MM.1S (cell line): ENCODE measurements around the gene BRD3OS.

ENCODE experiments used
- DNase-seq: peaks from one replicate; pipeline ENCODE4 v3.0.0-alpha.2; 2015
- H2AFZ ChIP-seq: fragments of 300-600 bp; sonication (generic); 2 replicates; pipeline ENCODE4 v1.6.0; 2016; ENCODE audit warnings: antibody characterized with exemption, low read length
- H3F3A ChIP-seq: fragments of 300-600 bp; sonication (generic); 2 replicates; pipeline ENCODE4 v1.6.1; 2016; ENCODE audit warnings: mild to moderate bottlenecking, antibody characterized with exemption, low read length, moderate library complexity, mixed read lengths; ENCODE audit not compliant: insufficient read depth
- H3K27ac ChIP-seq: fragments of 300-600 bp; sonication (generic); 2 replicates; pipeline ENCODE4 v1.5.1; 2016; ENCODE audit warnings: mild to moderate bottlenecking, low read length
- H3K27me3 ChIP-seq: fragments of 300-600 bp; sonication (generic); replicated peaks from 2 replicates; pipeline ENCODE4 v1.6.0; 2016; ENCODE audit warnings: low read length; ENCODE audit not compliant: insufficient read depth
- H3K36me3 ChIP-seq: fragments of 300-600 bp; sonication (generic); replicated peaks from 2 replicates; pipeline ENCODE4 v1.6.1; 2016; ENCODE audit warnings: mild to moderate bottlenecking, low read length, mixed read lengths; ENCODE audit not compliant: insufficient read depth
- H3K4me1 ChIP-seq: fragments of 300-600 bp; sonication (generic); 2 replicates; pipeline ENCODE4 v1.6.1; 2016; ENCODE audit warnings: low read length, mixed read lengths
- H3K4me2 ChIP-seq: fragments of 300-600 bp; sonication (generic); 2 replicates; pipeline ENCODE4 v1.6.0; 2016; ENCODE audit warnings: low read depth, low read length
- H3K4me3 ChIP-seq: fragments of 300-600 bp; sonication (generic); 2 replicates; pipeline ENCODE4 v1.5.1; 2016; ENCODE audit warnings: low read length, mixed read lengths
- H3K79me2 ChIP-seq: fragments of 300-600 bp; sonication (generic); 2 replicates; pipeline ENCODE4 v1.6.1; 2016; ENCODE audit warnings: mixed run types, low read length, mixed read lengths
- H3K9ac ChIP-seq: fragments of 300-600 bp; sonication (generic); 2 replicates; pipeline ENCODE4 v1.6.1; 2016; ENCODE audit warnings: low read length, mixed read lengths
- H3K9me2 ChIP-seq: fragments of 300-600 bp; sonication (generic); replicated peaks from 2 replicates; pipeline ENCODE4 v1.6.1; 2016; ENCODE audit warnings: mild to moderate bottlenecking, low read length, mixed read lengths; ENCODE audit not compliant: insufficient read depth
- H3K9me3 ChIP-seq: fragments of 300-600 bp; sonication (generic); replicated peaks from 2 replicates; pipeline ENCODE4 v1.6.1; 2016; ENCODE audit warnings: mild to moderate bottlenecking, low read length, mixed read lengths; ENCODE audit not compliant: insufficient read depth
- H4K20me1 ChIP-seq: fragments of 300-600 bp; sonication (generic); 2 replicates; pipeline ENCODE4 v1.6.1; 2016; ENCODE audit warnings: mild to moderate bottlenecking, low read length, moderate library complexity, mixed read lengths; ENCODE audit not compliant: insufficient read depth
- EZH2 ChIP-seq: fragments of 300-600 bp; sonication (generic); optimal IDR thresholded peaks from 2 replicates; pipeline ENCODE3; 2017; ENCODE audit warnings: low read depth, mild to moderate bottlenecking, antibody characterized with exemption, low read length, mixed read lengths
- EZH2phosphoT487 ChIP-seq: fragments of 300-600 bp; sonication (generic); IDR thresholded peaks from 2 replicates; pipeline ENCODE4 v1.6.1; 2018; ENCODE audit warnings: antibody characterized with exemption, low read length
- TF ChIP-seq, protein P1 (sequence below): fragments of 300-600 bp; sonication (generic); IDR thresholded peaks from 2 replicates; pipeline ENCODE4 v1.5.1; 2016; ENCODE audit warnings: antibody characterized with exemption, low read length, mixed read lengths

Gene BRD3OS

DNA sequence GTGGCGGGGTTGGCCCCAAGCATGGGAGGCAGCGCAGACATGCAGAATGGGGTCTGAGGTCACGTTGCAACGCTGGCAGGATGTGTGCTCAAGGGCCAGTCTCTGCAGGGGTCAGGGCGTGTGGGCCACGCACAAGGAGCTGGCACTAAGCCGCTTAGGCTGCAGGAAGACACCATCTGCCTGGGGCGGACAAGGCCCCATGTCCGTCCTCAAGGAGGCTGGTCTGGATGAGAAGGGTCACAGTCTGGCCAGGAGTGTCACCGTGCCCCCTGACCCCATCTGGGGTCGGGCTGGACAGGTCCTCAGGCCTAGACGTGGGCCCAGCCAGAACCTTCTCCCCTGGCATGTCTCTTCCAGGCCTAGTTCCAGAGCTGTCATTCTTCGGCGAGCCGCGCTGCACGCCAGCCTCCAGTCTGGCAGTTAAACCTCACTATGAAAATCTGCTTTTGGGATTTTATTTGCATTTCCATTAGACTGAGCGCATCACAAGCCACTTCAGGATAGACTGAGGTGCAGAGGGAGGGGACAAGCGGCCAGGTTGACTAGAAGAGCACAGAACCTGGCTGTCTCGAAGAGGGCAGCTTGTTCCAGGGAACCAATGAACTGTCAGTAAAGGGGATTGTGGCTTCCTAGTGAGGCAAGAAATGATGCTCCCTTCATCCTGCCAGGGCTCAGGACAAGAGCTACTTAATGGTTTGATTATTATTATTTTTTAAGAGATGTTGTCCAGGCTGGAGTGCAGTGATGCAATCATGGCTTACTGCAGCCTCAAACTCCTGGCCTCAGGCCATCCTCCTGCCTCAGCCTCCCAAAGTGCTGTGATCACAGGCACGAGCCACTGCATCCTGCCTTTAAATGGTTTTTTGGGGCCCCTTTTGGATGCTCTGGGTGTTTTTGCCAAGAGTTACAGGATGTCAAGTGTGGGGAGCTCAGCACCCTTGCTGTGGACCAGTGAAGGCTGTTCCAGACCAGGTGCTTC is 4.3 kb downstream of the BRD3OS start:
- Histone ChIP-seq H3K79me2 (no peaks in the 10 kb centered on the region), H3K9ac (no peak overlapping the region), H3K27me3 (no peaks in the 10 kb centered on the region), H3K4me3 (no peak overlapping the region), H3K36me3 (no peaks in the 10 kb centered on the region), H3K4me2 (no peak overlapping the region), H3K4me1 (peaks cover 3% of the 10 kb centered on the region; the same call in 1 of the 2 replicates), H3K9me2 (no peaks in the 10 kb centered on the region), H3F3A (no peaks in the 10 kb centered on the region), H3K9me3 (no peaks in the 10 kb centered on the region), H2AFZ (no peak overlapping the region), H4K20me1 (no peaks in the 10 kb centered on the region), H3K27ac (no peak overlapping the region)
- TF ChIP-seq EZH2phosphoT487 = no peak
- TF ChIP-seq, protein P1, sequence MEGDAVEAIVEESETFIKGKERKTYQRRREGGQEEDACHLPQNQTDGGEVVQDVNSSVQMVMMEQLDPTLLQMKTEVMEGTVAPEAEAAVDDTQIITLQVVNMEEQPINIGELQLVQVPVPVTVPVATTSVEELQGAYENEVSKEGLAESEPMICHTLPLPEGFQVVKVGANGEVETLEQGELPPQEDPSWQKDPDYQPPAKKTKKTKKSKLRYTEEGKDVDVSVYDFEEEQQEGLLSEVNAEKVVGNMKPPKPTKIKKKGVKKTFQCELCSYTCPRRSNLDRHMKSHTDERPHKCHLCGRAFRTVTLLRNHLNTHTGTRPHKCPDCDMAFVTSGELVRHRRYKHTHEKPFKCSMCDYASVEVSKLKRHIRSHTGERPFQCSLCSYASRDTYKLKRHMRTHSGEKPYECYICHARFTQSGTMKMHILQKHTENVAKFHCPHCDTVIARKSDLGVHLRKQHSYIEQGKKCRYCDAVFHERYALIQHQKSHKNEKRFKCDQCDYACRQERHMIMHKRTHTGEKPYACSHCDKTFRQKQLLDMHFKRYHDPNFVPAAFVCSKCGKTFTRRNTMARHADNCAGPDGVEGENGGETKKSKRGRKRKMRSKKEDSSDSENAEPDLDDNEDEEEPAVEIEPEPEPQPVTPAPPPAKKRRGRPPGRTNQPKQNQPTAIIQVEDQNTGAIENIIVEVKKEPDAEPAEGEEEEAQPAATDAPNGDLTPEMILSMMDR = no peak
- TF ChIP-seq EZH2 = no peak
- DNase-seq = no peak

DNA sequence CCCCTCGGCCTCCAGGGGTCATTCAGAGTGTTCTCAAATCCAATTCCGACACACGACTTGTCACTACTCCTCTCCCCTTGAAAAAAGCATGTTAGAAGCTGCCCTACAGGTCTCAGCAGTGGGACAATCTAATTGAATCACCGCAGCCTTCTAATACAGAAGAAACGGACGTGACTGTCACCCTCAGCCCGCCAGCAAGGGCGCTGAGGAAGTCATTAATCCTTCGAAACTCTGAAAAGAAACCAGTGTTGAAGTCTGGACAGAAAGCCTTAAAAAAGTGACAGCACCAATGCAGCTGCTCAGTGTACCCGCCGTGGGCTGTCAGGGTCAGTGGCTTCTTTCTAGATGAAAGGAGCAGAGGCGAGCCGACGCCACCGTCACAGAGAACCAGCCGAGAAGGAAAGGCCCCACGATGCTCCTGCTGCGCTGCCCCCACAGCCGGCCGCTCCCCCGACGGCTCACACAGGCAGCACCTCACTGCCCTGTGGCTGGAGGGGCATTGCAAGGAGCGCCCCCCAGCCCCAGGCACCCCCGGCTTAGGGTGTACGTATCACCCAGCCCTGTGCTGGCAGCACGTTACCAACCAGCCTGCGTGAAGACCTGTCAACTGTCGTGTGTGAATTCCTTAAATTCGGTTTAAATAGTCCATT is 5.7 kb downstream of the BRD3OS start:
- Histone ChIP-seq H3K27me3 (no peaks in the 10 kb centered on the region), H3K9me2 (no peaks in the 10 kb centered on the region), H3K36me3 (no peaks in the 10 kb centered on the region), H4K20me1 (no peaks in the 10 kb centered on the region), H3K9ac (no peak overlapping the region), H2AFZ (no peak overlapping the region), H3K4me3 (no peak overlapping the region), H3F3A (no peaks in the 10 kb centered on the region), H3K4me2 (peak overlapping the region; percentile 50), H3K9me3 (no peaks in the 10 kb centered on the region), H3K4me1 (peaks cover 3% of the 10 kb centered on the region; the same call in 1 of the 2 replicates), H3K27ac (peak overlapping the region; percentile 55; the same call in 1 of the 2 replicates), H3K79me2 (no peaks in the 10 kb centered on the region)
- TF ChIP-seq, protein P1 = no peak
- TF ChIP-seq EZH2 (no peak), EZH2phosphoT487 (no peak)
- DNase-seq = peak; percentile 86

DNA sequence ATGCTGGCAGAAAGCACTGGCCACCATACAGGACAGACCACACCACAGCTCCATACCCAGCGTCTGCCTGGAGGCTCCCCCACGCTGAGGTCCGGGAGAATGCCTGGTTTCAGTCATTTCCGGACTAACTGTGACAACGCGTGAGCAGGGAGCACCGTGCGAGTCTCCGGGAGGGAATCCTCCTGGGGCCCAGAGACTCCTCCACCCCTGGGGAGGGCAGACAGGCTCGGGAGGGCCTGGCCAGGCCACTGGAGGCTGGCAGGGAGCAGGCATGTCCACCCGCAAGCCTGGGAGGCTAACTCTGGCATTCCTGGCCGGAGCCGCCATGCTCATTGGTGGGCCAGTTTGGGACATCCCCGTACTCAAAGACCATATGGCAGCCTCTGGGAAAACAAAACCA is 6.5 kb downstream of the BRD3OS start:
- Histone ChIP-seq H3K36me3 (no peaks in the 10 kb centered on the region), H3K9me2 (no peaks in the 10 kb centered on the region), H3K27ac (no peak overlapping the region), H3K4me3 (no peak overlapping the region), H4K20me1 (no peaks in the 10 kb centered on the region), H2AFZ (no peak overlapping the region), H3K9ac (no peak overlapping the region), H3K27me3 (no peaks in the 10 kb centered on the region), H3K4me2 (no peak overlapping the region), H3F3A (no peaks in the 10 kb centered on the region), H3K4me1 (peaks cover 3% of the 10 kb centered on the region; the same call in 1 of the 2 replicates), H3K9me3 (no peaks in the 10 kb centered on the region), H3K79me2 (no peaks in the 10 kb centered on the region)
- no peak for DNase-seq
- TF ChIP-seq EZH2 (no peak), EZH2phosphoT487 (no peak)
- TF ChIP-seq, protein P1 = no peak
